CD14-positive monocyte (primary cell): ENCODE data around the gene CRIM1. TPM values are rescaled to one million over a fixed set of nuclear protein-coding genes. Genes with fewer than 3 reads are reported as not detected.

Source experiments
- DNase-seq, 3 donors: peaks; one replicate each; pipeline ENCODE4 v3.0.0-alpha.2; 2011 to 2022
- H2AFZ ChIP-seq: 2 replicates; pipeline ENCODE4 v1.6.0; 2012; ENCODE audit warnings: mild to moderate bottlenecking, low read depth, low read length, inconsistent platforms; ENCODE audit not compliant: insufficient read depth, poor library complexity, severe bottlenecking
- H3K27ac ChIP-seq, 2 donors: 1 replicate in 1 of 2; 2 replicates in 1 of 2; pipeline ENCODE4 v1.5.1; 2012 to 2013; ENCODE audit warnings: low read length in 2 of 2, control low read depth in 1 of 2, inconsistent platforms in 1 of 2, low read depth in 1 of 2, mild to moderate bottlenecking in 1 of 2
- H3K27me3 ChIP-seq, 2 donors: one replicate each; pipeline versions ENCODE4 v1.6.0 to v1.6.1; 2011 to 2013; ENCODE audit warnings: low read length in 2 of 2; ENCODE audit not compliant: control insufficient read depth in 2 of 2, insufficient read depth in 2 of 2
- H3K36me3 ChIP-seq, 2 donors: replicated peaks in 1 of 2; 1 replicate in 1 of 2; 2 replicates in 1 of 2; pipeline versions ENCODE4 v1.5.1 to v1.6.1; 2012 to 2013; ENCODE audit warnings: low read length in 2 of 2, control low read depth in 1 of 2, inconsistent platforms in 1 of 2, mild to moderate bottlenecking in 1 of 2; ENCODE audit not compliant: insufficient read depth in 2 of 2, control insufficient read depth in 1 of 2
- H3K4me1 ChIP-seq, 2 donors: 1 replicate in 1 of 2; 2 replicates in 1 of 2; pipeline versions ENCODE4 v1.5.1 to v1.6.1; 2012 to 2013; ENCODE audit warnings: low read length in 2 of 2, control low read depth in 1 of 2, inconsistent platforms in 1 of 2, mild to moderate bottlenecking in 1 of 2, moderate library complexity in 1 of 2; ENCODE audit not compliant: insufficient read depth in 2 of 2, control insufficient read depth in 1 of 2
- H3K4me2 ChIP-seq: replicated peaks from 2 replicates; pipeline ENCODE3; 2012; ENCODE audit warnings: low read length, moderate library complexity, mild to moderate bottlenecking; ENCODE audit not compliant: poor library complexity, severe bottlenecking; ENCODE audit errors: extremely low read depth
- H3K4me3 ChIP-seq, 3 experiments: fragments of 200-600 bp in 1 of 3; sonication (generic) in 1 of 3; replicated peaks in 1 of 3; 1 replicate in 2 of 3; 2 replicates in 1 of 3; pipeline ENCODE4 v1.5.1; 2011 to 2013; ENCODE audit warnings: low read length in 3 of 3, mild to moderate bottlenecking in 3 of 3, control low read depth in 2 of 3, low read depth in 2 of 3, inconsistent platforms in 1 of 3, moderate library complexity in 1 of 3
- H3K79me2 ChIP-seq: 2 replicates; pipeline ENCODE4 v1.6.0; 2012; ENCODE audit warnings: mild to moderate bottlenecking, control low read depth, inconsistent platforms, low read length, moderate library complexity; ENCODE audit not compliant: insufficient read depth
- H3K9ac ChIP-seq: 2 replicates; pipeline ENCODE4 v1.6.0; 2017; ENCODE audit warnings: low read length, mild to moderate bottlenecking; ENCODE audit not compliant: insufficient read depth, poor library complexity, severe bottlenecking
- H3K9me3 ChIP-seq, 2 donors: replicated peaks in 1 of 2; 1 replicate in 1 of 2; 2 replicates in 1 of 2; pipeline versions ENCODE4 v1.5.1 to v1.6.1; 2012 to 2013; ENCODE audit warnings: low read length in 2 of 2, control low read depth in 1 of 2; ENCODE audit not compliant: control insufficient read depth in 1 of 2, insufficient read depth in 1 of 2
- H4K20me1 ChIP-seq: 2 replicates; pipeline ENCODE4 v1.6.0; 2012; ENCODE audit warnings: mild to moderate bottlenecking, low read length, control low read depth, moderate library complexity; ENCODE audit not compliant: insufficient read depth
- H3K27ac Mint-ChIP-seq, 7 donors: one replicate each; pipeline ENCODE4 v1.8.0; 2020; ENCODE audit warnings: mild to moderate bottlenecking in 7 of 7, mixed read lengths in 7 of 7, moderate library complexity in 6 of 7, inconsistent platforms in 2 of 7
- H3K27me3 Mint-ChIP-seq, 3 donors: one replicate each; pipeline ENCODE4 v1.8.0; 2021 to 2022; ENCODE audit warnings: low read depth in 3 of 3, mild to moderate bottlenecking in 3 of 3, mixed read lengths in 3 of 3, moderate library complexity in 3 of 3, inconsistent platforms in 1 of 3
- H3K36me3 Mint-ChIP-seq, 2 donors: one replicate each; pipeline ENCODE4 v1.8.0; 2020; ENCODE audit warnings: mixed read lengths in 2 of 2, inconsistent platforms in 1 of 2, mild to moderate bottlenecking in 1 of 2
- H3K4me1 Mint-ChIP-seq: one replicate; pipeline ENCODE4 v1.8.0; 2020; ENCODE audit warnings: mild to moderate bottlenecking, mixed read lengths
- H3K4me3 Mint-ChIP-seq, 2 donors: one replicate each; pipeline ENCODE4 v1.8.0; 2020; ENCODE audit warnings: mild to moderate bottlenecking in 2 of 2, mixed read lengths in 2 of 2, moderate library complexity in 1 of 2
- H3K9me3 Mint-ChIP-seq, 7 donors: one replicate each; pipeline ENCODE4 v1.8.0; 2020 to 2022; ENCODE audit warnings: mixed read lengths in 7 of 7, mild to moderate bottlenecking in 6 of 7, moderate library complexity in 6 of 7, inconsistent platforms in 2 of 7
- WGBS: methylation state at CpG from one replicate; pipeline ENCODE4 v1.1.5; 2013; ENCODE audit warnings: missing lambda C conversion rate; ENCODE audit not compliant: insufficient coverage; 5-methylcytosine and 5-hydroxymethylcytosine counted together
- intact Hi-C, 2 donors: fragments of 100-400 bp; cut with micrococcal nuclease; formaldehyde crosslinking; loops; one replicate each; pipeline versions ENCODE4 v1.15.0 to v1.15.1; 2023
- polyA plus RNA-seq, 3 donors: library from polyadenylated mRNA; depleted of rRNA in 1 of 3; unstranded in 2 of 3; stranded (reverse) in 1 of 3; fragments of 300-500 nt in 2 of 3; fragments of >200 nt in 1 of 3; fragmentation: Illumina TruSeq in 2 of 3; gene quantifications; 1 replicate in 2 of 3; 2 replicates in 1 of 3; pipeline ENCODE4 v1.2.3, GENCODE V29; 2012 to 2021
- TF ChIP-seq, protein P1 (sequence below): fragments of 200-600 bp; IDR thresholded peaks from one replicate; pipeline ENCODE4 v1.8.0; 2022; ENCODE audit warnings: antibody characterized with exemption, mild to moderate bottlenecking

Gene CRIM1
- polyA plus RNA-seq, 3 donors, result 0.08 to 0.27 TPM; not detected in 1

DNA sequence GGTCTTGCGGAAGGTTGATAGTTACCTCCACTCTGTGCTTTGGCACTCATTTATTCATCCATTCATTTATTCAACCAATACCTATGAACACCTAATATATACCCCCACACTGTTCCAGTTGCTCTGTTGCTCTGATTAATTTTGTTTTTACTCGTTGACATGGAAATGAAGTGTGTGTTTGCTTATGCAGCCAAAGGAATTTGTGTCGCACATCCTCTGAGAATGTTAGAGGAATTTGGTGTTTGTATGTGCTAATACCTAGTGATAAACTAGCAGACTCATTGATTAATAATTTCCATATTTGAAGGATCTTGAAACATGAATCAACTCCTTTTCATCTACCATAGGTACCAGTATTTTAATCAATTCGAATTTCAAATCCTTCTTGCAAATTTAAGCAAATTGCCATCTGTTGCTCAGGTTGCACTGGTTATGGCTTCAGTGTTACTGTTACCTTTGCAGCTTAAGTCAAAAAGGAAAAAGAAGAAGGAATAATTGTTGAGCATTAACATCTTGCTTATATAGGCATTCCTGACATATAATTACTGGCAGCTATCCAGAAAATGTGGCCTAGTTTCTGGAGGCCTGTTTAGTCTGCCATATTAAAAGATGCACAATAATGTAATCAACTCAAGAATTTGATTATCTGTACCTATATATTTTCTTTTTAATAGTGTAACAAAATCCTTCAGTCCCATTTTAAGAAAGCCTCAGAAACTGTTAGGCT is 25.7 kb upstream of the CRIM1 start:
- H3K9ac ChIP-seq, result no peak overlapping the region
- H3K4me3 Mint-ChIP-seq, result no peak overlapping the region
- no peaks in the 10 kb centered on the region for H3K4me1 Mint-ChIP-seq
- H3K36me3 Mint-ChIP-seq, result no peaks in the 10 kb centered on the region
- no peak overlapping the region for H3K27ac Mint-ChIP-seq
- H2AFZ ChIP-seq, result no peak overlapping the region
- no peak for DNase-seq
- WGBS, result 80% methylated on average over 1 of the region's 4 CpGs
- no peaks in the 10 kb centered on the region for H3K79me2 ChIP-seq
- H3K27ac ChIP-seq, result no peak overlapping the region
- H3K4me1 ChIP-seq, result no peaks in the 10 kb centered on the region
- peaks cover 0 to 5% (median 4%) of the 10 kb centered on the region in 3 donors for H3K27me3 Mint-ChIP-seq
- H4K20me1 ChIP-seq, result no peaks in the 10 kb centered on the region
- no peaks in the 10 kb centered on the region for H3K36me3 ChIP-seq
- no peak overlapping the region for H3K4me2 ChIP-seq
- intact Hi-C loops, result no loop called here
- no peak overlapping the region for H3K4me3 ChIP-seq
- no peaks in the 10 kb centered on the region for H3K9me3 Mint-ChIP-seq
- H3K9me3 ChIP-seq, result no peaks in the 10 kb centered on the region
- TF ChIP-seq, protein P1, sequence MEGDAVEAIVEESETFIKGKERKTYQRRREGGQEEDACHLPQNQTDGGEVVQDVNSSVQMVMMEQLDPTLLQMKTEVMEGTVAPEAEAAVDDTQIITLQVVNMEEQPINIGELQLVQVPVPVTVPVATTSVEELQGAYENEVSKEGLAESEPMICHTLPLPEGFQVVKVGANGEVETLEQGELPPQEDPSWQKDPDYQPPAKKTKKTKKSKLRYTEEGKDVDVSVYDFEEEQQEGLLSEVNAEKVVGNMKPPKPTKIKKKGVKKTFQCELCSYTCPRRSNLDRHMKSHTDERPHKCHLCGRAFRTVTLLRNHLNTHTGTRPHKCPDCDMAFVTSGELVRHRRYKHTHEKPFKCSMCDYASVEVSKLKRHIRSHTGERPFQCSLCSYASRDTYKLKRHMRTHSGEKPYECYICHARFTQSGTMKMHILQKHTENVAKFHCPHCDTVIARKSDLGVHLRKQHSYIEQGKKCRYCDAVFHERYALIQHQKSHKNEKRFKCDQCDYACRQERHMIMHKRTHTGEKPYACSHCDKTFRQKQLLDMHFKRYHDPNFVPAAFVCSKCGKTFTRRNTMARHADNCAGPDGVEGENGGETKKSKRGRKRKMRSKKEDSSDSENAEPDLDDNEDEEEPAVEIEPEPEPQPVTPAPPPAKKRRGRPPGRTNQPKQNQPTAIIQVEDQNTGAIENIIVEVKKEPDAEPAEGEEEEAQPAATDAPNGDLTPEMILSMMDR, result no peak
- H3K27me3 ChIP-seq, result no peaks in the 10 kb centered on the region

DNA sequence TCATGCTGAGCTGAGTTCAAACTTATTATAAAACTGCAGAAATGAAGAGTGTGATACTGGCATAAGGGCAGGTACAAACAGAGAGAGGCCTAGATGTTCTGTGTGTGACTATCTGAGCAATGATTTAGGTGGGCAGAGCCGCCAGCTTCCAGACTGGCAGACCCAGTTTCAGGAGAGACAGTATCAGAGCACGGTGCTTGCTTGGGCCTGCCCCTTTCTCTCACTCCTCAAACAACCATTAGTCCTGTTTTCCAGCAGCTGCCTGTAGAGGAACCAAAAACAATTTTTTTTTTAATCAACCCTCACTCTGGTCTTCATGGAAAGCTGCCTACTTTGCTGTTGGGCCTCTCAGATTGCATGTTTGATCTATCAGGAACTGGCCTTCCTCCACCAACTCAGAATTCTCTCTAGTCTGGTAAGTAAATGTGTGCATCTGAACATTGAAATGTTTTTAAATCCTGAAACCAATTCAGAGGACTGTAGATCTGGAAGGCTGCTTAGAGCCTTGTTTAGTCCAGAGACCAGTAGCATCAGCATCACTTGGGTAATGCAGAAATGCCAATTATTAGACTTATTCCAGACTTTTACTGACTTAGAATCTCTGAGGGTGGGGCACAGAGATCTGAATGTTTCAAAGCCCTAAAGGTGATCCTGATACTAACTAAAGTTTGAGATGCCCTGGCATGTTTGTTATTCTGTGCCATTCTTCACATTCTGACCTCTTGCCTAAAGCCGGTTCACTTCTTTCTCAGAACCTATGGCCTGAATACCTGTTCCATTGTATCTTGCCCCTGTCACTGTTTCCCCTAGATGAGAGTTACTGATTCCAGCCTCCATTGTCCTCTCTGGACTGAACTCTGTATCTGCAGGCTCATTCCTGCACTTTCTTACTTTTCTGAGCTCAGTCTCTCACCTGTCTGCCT is 24.8 kb upstream of the CRIM1 start:
- Histone ChIP-seq H3K36me3 (no peaks in the 10 kb centered on the region), H3K4me3 (no peak overlapping the region), H3K4me1 (no peaks in the 10 kb centered on the region), H3K4me2 (no peak overlapping the region), H3K9me3 (no peaks in the 10 kb centered on the region), H3K27ac (no peak overlapping the region), H3K79me2 (no peaks in the 10 kb centered on the region), H3K27me3 (peaks cover 0 to 3% of the 10 kb centered on the region in 2 donors), H4K20me1 (no peaks in the 10 kb centered on the region), H3K9ac (no peak overlapping the region), H2AFZ (no peak overlapping the region)
- Mint-ChIP-seq H3K27ac (no peak overlapping the region), H3K4me3 (no peak overlapping the region), H3K4me1 (no peaks in the 10 kb centered on the region), H3K36me3 (no peaks in the 10 kb centered on the region), H3K27me3 (peaks cover 0 to 5% (median 4%) of the 10 kb centered on the region in 3 donors), H3K9me3 (no peaks in the 10 kb centered on the region)
- intact Hi-C loops, result no loop called here
- TF ChIP-seq, protein P1, result no peak
- WGBS, result no CpG with 5 or more reads among the region's 3 CpGs
- no peak for DNase-seq
